Measurements from ENCODE around the gene MACC1.

The MACC1 gene

GRCh38 chr7:20228654-20229053, 11.5 kb upstream of the MACC1 start:
- no peak overlapping the region for H3K4me3 ChIP-seq (ENCODE audit: low read depth, low read length, poor library complexity, severe bottlenecking)
- H3K4me1 ChIP-seq (ENCODE audit: insufficient read depth, low read length, severe bottlenecking) = peaks cover 8% of the 10 kb centered on the region
- H3K27me3 ChIP-seq (ENCODE audit: insufficient read depth, low read length) = no peaks in the 10 kb centered on the region
- H2AFZ ChIP-seq (ENCODE audit: low read length) = 0 out of 2 replicates have a peak overlapping the region, but pooled peaks have one; percentile 10
- no peak overlapping the region for H3K9ac ChIP-seq (ENCODE audit: low read length)
- H3K27ac ChIP-seq (ENCODE audit: low read depth, low read length, poor library complexity, severe bottlenecking) = no peak overlapping the region
- H3F3A ChIP-seq (ENCODE audit: insufficient read depth, low read length) = no peaks in the 10 kb centered on the region
- no peaks in the 10 kb centered on the region for H3K79me2 ChIP-seq (ENCODE audit: insufficient read depth, low read length)
- no peak for TF ChIP-seq CTCF (IDR thresholded peaks at IDR 0.05; ENCODE audit: low read length)
- no peak for TF ChIP-seq EZH2 (IDR thresholded peaks at IDR 0.05; ENCODE audit: borderline replicate concordance, low read length)
- no peaks in the 10 kb centered on the region for H3K9me3 ChIP-seq (ENCODE audit: low read length)
- H3K36me3 ChIP-seq (ENCODE audit: insufficient read depth, low read length) = no peaks in the 10 kb centered on the region; the same call in 1 of the 2 replicates
- H3K9me2 ChIP-seq (ENCODE audit: low read depth, low read length) = no peaks in the 10 kb centered on the region
- H3K4me2 ChIP-seq (ENCODE audit: low read length) = no peak overlapping the region
- H4K20me1 ChIP-seq (ENCODE audit: insufficient read depth, low read length) = no peaks in the 10 kb centered on the region

DNA sequence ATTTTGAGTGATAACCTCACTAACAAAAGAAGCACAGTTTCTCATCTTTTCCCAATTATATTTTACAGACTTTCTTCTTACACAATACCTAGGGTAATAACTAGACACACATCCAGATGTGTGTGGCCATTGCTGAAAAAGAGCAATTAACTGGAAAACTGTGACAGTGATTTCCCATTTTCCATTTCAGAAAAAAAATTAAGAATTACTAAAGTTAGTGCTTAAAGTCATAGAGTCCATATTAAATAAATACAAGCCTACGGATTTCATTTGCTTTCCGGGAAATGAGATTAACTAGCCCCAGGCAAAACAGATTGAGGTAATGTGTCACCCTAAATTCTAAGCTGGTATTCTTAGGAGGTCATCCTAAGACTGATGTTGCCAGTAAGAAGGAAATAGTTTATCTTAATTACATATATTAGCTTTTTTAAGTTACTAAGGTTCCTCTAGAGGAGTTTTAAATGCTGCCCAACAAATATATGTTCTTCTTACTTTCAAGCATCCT, 10.2 kb upstream of the MACC1 start:
- no peak overlapping the region for H3K4me3 ChIP-seq (ENCODE audit: low read depth, low read length, poor library complexity, severe bottlenecking)
- no peaks in the 10 kb centered on the region for H3K79me2 ChIP-seq (ENCODE audit: insufficient read depth, low read length)
- H3K27me3 ChIP-seq (ENCODE audit: insufficient read depth, low read length) = no peaks in the 10 kb centered on the region
- H4K20me1 ChIP-seq (ENCODE audit: insufficient read depth, low read length) = no peaks in the 10 kb centered on the region
- H3K36me3 ChIP-seq (ENCODE audit: insufficient read depth, low read length) = no peaks in the 10 kb centered on the region
- no peaks in the 10 kb centered on the region for H3K9me3 ChIP-seq (ENCODE audit: low read length)
- TF ChIP-seq EZH2 (IDR thresholded peaks at IDR 0.05; ENCODE audit: borderline replicate concordance, low read length) (no peak), CTCF (IDR thresholded peaks at IDR 0.05; ENCODE audit: low read length) (no peak)
- no peak overlapping the region for H3K27ac ChIP-seq (ENCODE audit: low read depth, low read length, poor library complexity, severe bottlenecking)
- no peaks in the 10 kb centered on the region for H3K9me2 ChIP-seq (ENCODE audit: low read depth, low read length)
- H3K4me2 ChIP-seq (ENCODE audit: low read length) = no peak overlapping the region
- peaks cover 19% of the 10 kb centered on the region for H3K4me1 ChIP-seq (ENCODE audit: insufficient read depth, low read length, severe bottlenecking)
- H3F3A ChIP-seq (ENCODE audit: insufficient read depth, low read length) = no peaks in the 10 kb centered on the region
- no peak overlapping the region for H2AFZ ChIP-seq (ENCODE audit: low read length)
- no peak overlapping the region for H3K9ac ChIP-seq (ENCODE audit: low read length)

DNA sequence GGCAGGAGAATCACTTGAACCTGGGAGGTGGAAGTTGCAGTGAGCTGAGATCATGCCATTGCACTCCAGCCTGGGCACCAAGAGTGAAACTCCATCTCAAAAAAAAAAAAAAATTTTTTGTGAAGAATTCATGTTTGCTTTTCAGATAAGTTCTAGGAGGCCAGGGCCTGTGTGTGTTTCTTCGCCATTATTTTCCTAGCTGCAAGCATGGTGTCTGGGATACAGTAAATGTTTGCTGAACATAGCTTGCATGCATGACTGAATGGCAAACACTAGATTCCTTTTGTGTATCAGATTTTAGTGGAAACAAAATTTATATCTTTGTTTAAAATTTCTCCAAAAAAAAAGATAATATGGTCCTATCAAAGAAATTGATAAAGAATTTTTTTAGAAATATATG, 9.7 kb upstream of the MACC1 start:
- H3F3A ChIP-seq (ENCODE audit: insufficient read depth, low read length) = no peaks in the 10 kb centered on the region
- H3K27me3 ChIP-seq (ENCODE audit: insufficient read depth, low read length) = no peaks in the 10 kb centered on the region
- H3K27ac ChIP-seq (ENCODE audit: low read depth, low read length, poor library complexity, severe bottlenecking) = no peak overlapping the region
- H2AFZ ChIP-seq (ENCODE audit: low read length) = no peak overlapping the region
- H3K9me3 ChIP-seq (ENCODE audit: low read length) = no peaks in the 10 kb centered on the region
- H3K9ac ChIP-seq (ENCODE audit: low read length) = no peak overlapping the region
- no peaks in the 10 kb centered on the region for H3K9me2 ChIP-seq (ENCODE audit: low read depth, low read length)
- H3K4me2 ChIP-seq (ENCODE audit: low read length) = no peak overlapping the region
- no peak overlapping the region for H3K4me3 ChIP-seq (ENCODE audit: low read depth, low read length, poor library complexity, severe bottlenecking)
- H4K20me1 ChIP-seq (ENCODE audit: insufficient read depth, low read length) = no peaks in the 10 kb centered on the region
- H3K4me1 ChIP-seq (ENCODE audit: insufficient read depth, low read length, severe bottlenecking) = peaks cover 24% of the 10 kb centered on the region
- no peak for TF ChIP-seq EZH2 (IDR thresholded peaks at IDR 0.05; ENCODE audit: borderline replicate concordance, low read length)
- TF ChIP-seq CTCF (IDR thresholded peaks at IDR 0.05; ENCODE audit: low read length) = no peak
- no peaks in the 10 kb centered on the region for H3K79me2 ChIP-seq (ENCODE audit: insufficient read depth, low read length)
- H3K36me3 ChIP-seq (ENCODE audit: insufficient read depth, low read length) = no peaks in the 10 kb centered on the region

All from OCI-LY1 (cell line).